Karpas-422 (cell line): Measurements from ENCODE around the gene PDCL2. TPM values are rescaled to one million over a fixed set of nuclear protein-coding genes. Genes with fewer than 3 reads are reported as not detected.

ENCODE experiments used
- DNase-seq: peaks from one replicate; pipeline ENCODE4 v3.0.0-alpha.2; 2015
- H2AFZ ChIP-seq: fragments of 200-600 bp; sonication (generic); 2 replicates; pipeline ENCODE4 v1.6.1; 2014; ENCODE audit warnings: antibody characterized with exemption, low read length, mixed read lengths
- H3K27ac ChIP-seq: fragments of 200-600 bp; sonication (generic); 2 replicates; pipeline ENCODE4 v1.5.1; 2014; ENCODE audit warnings: mild to moderate bottlenecking, low read length, moderate library complexity
- H3K27me3 ChIP-seq: fragments of 200-600 bp; sonication (generic); 2 replicates; pipeline ENCODE4 v1.6.1; 2014; ENCODE audit warnings: low read length, mixed read lengths
- H3K36me3 ChIP-seq: fragments of 200-600 bp; sonication (generic); 2 replicates; pipeline ENCODE4 v1.6.1; 2014; ENCODE audit warnings: low read length, mixed read lengths; ENCODE audit not compliant: insufficient read depth
- H3K4me1 ChIP-seq: fragments of 200-600 bp; sonication (generic); 2 replicates; pipeline ENCODE4 v1.6.1; 2014; ENCODE audit warnings: mild to moderate bottlenecking, low read length, mixed read lengths
- H3K4me2 ChIP-seq: fragments of 200-600 bp; sonication (generic); 2 replicates; pipeline ENCODE4 v1.6.1; 2014; ENCODE audit warnings: low read length, low read depth, mild to moderate bottlenecking; ENCODE audit not compliant: poor library complexity, severe bottlenecking
- H3K4me3 ChIP-seq: fragments of 200-600 bp; sonication (generic); 2 replicates; pipeline ENCODE4 v1.5.1; 2014; ENCODE audit warnings: mild to moderate bottlenecking, antibody characterized with exemption, low read length, mixed read lengths
- H3K79me2 ChIP-seq: fragments of 200-600 bp; sonication (generic); 2 replicates; pipeline ENCODE4 v1.6.1; 2014; ENCODE audit warnings: mild to moderate bottlenecking, low read length, mixed read lengths
- H3K9ac ChIP-seq: fragments of 200-600 bp; sonication (generic); 2 replicates; pipeline ENCODE4 v1.6.0; 2014; ENCODE audit warnings: low read length
- H3K9me2 ChIP-seq: fragments of 200-600 bp; sonication (generic), shearing (Covaris generic); replicated peaks from 2 replicates; pipeline ENCODE4 v1.6.0; 2014; ENCODE audit warnings: mild to moderate bottlenecking, low read length, moderate library complexity; ENCODE audit not compliant: insufficient read depth
- H3K9me3 ChIP-seq: fragments of 300-700, 200-600 bp; sonication (generic); 2 replicates; pipeline ENCODE4 v1.6.1; 2014; ENCODE audit warnings: low read length, mixed read lengths
- H4K20me1 ChIP-seq: fragments of 200-600 bp; sonication (generic); 2 replicates; pipeline ENCODE4 v1.6.1; 2014; ENCODE audit warnings: mild to moderate bottlenecking, antibody characterized with exemption, low read length, low read depth; ENCODE audit not compliant: insufficient read depth
- total RNA-seq: library from RNA; depleted of rRNA; stranded (reverse); fragments of >200 nt; shearing (Covaris generic); gene quantifications from 2 replicates; pipeline ENCODE4 v1.2.3, GENCODE V29; 2014; ENCODE audit warnings: low replicate concordance

Gene PDCL2
- total RNA-seq, 1 experiment from 2014 or later, result not detected

DNA sequence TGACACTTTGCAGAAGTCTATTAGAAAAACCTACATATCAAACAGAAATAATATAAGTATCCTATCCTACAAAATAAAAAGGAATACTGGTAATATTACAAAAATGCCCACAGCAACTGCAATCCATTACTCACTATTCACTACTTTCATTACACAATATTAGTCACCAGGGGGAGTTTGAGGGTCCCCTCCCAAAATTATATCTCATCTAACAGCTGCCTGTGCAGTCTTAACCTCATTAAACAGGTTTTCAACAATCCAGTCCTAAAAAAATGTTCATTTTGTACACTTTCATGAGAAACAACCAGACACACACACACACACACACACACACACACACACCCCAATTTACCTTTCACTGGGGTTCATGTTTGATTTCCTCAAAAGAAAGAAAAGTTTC lies 48.2 kb downstream of the PDCL2 start:
- Histone ChIP-seq H3K27ac (no peak overlapping the region), H3K4me3 (no peak overlapping the region), H4K20me1 (peaks cover 22% of the 10 kb centered on the region; the same call in 1 of the 2 replicates), H3K9me2 (no peaks in the 10 kb centered on the region), H3K36me3 (no peaks in the 10 kb centered on the region), H2AFZ (no peak overlapping the region), H3K4me2 (no peak overlapping the region), H3K79me2 (no peaks in the 10 kb centered on the region), H3K9ac (no peak overlapping the region), H3K9me3 (no peaks in the 10 kb centered on the region), H3K27me3 (0 out of 2 replicates have a peak, but pooled peaks cover 2% of the 10 kb centered on the region), H3K4me1 (peaks cover 17% of the 10 kb centered on the region)
- DNase-seq, result no peak

DNA sequence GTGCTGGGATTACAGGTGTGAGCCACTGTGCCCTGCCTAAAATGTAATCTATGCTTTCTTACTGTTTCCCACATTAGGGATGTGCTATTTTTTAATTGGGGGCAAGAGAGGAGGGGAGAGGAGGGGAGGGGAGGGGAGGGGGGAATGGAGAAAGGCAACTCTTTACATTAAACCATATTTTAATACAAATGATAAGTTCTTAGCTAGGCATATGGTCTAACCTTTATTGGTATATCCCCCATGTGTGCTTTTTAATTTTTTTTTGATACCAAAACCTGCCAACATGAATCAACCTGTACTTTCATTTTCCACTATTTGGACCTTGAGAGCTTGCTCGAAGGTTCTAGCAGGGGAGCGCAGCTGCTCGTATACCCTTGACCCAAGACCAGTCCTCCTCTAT lies 51.8 kb downstream of the PDCL2 start:
- Histone ChIP-seq H3K9me2 (no peaks in the 10 kb centered on the region), H3K4me3 (no peak overlapping the region), H3K27me3 (no peaks in the 10 kb centered on the region), H2AFZ (no peak overlapping the region), H4K20me1 (peaks cover 21% of the 10 kb centered on the region; the same call in 1 of the 2 replicates), H3K9me3 (no peaks in the 10 kb centered on the region), H3K36me3 (no peaks in the 10 kb centered on the region), H3K4me1 (peaks cover 3% of the 10 kb centered on the region), H3K9ac (no peak overlapping the region), H3K27ac (no peak overlapping the region), H3K79me2 (no peaks in the 10 kb centered on the region), H3K4me2 (no peak overlapping the region)
- DNase-seq, result no peak

DNA sequence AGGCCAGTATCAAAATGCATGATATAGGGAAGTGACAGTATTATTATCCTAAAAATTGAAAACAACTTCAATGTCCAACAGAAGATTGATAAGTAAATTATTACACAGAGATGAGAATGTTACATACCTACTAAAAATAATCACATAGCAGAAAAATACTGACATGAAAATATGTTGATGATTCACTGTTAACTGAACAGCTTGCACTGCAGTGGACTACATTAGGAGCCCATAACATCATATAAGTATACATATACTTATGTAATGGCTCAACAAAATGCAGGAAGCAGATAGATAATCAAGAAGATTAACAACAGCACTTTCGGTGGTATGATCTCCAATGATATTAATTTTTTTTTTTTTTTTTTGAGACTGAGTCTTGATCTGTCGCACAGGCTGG lies 52.4 kb downstream of the PDCL2 start:
- no peak for DNase-seq
- Histone ChIP-seq H3K36me3 (no peaks in the 10 kb centered on the region), H3K27ac (no peak overlapping the region), H3K27me3 (no peaks in the 10 kb centered on the region), H2AFZ (no peak overlapping the region), H4K20me1 (peaks cover 18% of the 10 kb centered on the region; the same call in 1 of the 2 replicates), H3K9me2 (no peaks in the 10 kb centered on the region), H3K4me3 (no peak overlapping the region), H3K79me2 (no peaks in the 10 kb centered on the region), H3K9ac (no peak overlapping the region), H3K9me3 (no peaks in the 10 kb centered on the region), H3K4me1 (no peaks in the 10 kb centered on the region), H3K4me2 (no peak overlapping the region)

DNA sequence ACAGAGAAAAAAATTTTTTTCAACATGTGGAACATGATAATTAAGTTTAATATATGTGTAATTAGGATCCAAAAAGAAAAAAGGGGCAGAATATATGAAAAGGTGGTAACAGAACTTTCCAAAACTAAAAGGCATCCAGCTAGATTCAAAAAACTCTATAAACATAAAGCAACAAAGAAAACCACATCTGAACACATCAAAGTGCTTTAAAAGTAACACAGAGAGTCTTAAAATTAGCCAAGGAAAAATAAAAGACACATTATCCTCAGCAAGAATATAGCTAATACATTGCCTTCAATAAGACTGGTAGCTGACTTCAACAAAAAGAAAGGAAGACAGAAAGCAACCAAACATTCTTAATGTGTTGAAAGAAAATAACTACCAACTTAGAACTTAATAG lies 53.5 kb downstream of the PDCL2 start:
- Histone ChIP-seq H3K36me3 (no peaks in the 10 kb centered on the region), H3K79me2 (no peaks in the 10 kb centered on the region), H3K9me3 (no peaks in the 10 kb centered on the region), H2AFZ (no peak overlapping the region), H3K4me3 (no peak overlapping the region), H3K9me2 (no peaks in the 10 kb centered on the region), H3K9ac (no peak overlapping the region), H3K27me3 (no peaks in the 10 kb centered on the region), H3K4me1 (no peaks in the 10 kb centered on the region), H3K4me2 (no peak overlapping the region), H4K20me1 (peaks cover 18% of the 10 kb centered on the region; the same call in 1 of the 2 replicates), H3K27ac (no peak overlapping the region)
- no peak for DNase-seq

DNA sequence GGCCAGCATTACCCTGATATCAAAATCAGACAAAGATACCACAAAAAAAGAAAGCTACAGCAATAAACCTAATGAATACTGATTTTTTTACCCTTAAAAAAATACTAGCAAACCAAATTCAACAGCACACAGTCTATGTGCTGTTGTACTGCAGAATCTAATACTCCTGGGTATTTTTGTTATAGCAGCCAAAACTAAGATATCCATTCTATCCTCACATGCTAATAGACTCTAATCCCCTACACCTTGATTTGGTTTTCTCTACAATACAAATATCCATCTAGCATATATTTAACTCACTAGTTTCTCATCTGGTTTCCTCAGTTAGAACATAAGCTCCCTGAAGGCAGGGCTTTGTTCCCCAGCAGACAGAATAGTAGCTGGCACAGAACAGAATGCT lies 57.7 kb downstream of the PDCL2 start:
- Histone ChIP-seq H3K27ac (no peak overlapping the region), H4K20me1 (0 out of 2 replicates have a peak, but pooled peaks cover 3% of the 10 kb centered on the region), H3K9ac (no peak overlapping the region), H3K27me3 (no peaks in the 10 kb centered on the region), H3K9me3 (no peaks in the 10 kb centered on the region), H3K4me3 (no peak overlapping the region), H3K36me3 (no peaks in the 10 kb centered on the region), H3K4me2 (no peak overlapping the region), H3K79me2 (no peaks in the 10 kb centered on the region), H3K4me1 (no peaks in the 10 kb centered on the region), H2AFZ (no peak overlapping the region), H3K9me2 (no peaks in the 10 kb centered on the region)
- no peak for DNase-seq

DNA sequence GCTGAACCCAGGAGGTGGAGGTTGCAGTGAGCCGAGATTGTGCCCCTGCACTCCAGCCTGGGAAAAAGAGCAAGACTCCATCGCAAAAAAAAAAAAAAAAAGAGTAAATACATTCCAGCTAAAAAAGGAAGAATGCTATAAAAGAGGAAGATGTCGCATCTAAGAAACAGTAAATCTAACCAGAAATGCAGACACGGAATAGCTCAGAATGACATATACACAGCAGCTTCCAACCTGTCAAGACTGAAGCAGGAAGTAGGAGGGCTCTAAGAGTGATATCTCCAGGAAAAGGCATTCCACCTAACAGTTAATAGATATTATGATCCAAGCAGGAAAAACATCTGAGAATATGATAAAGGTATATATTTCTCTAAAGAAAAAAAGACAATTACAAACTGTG lies 61.4 kb downstream of the PDCL2 start:
- H3K4me2 ChIP-seq, result no peak overlapping the region
- H3K9me3 ChIP-seq, result no peaks in the 10 kb centered on the region
- H2AFZ ChIP-seq, result no peak overlapping the region
- no peaks in the 10 kb centered on the region for H3K79me2 ChIP-seq
- no peak for DNase-seq
- no peaks in the 10 kb centered on the region for H3K27me3 ChIP-seq
- no peak overlapping the region for H3K4me3 ChIP-seq
- no peak overlapping the region for H3K27ac ChIP-seq
- no peaks in the 10 kb centered on the region for H3K36me3 ChIP-seq
- H3K9ac ChIP-seq, result no peak overlapping the region
- H4K20me1 ChIP-seq, result 0 out of 2 replicates have a peak, but pooled peaks cover 5% of the 10 kb centered on the region
- H3K9me2 ChIP-seq, result no peaks in the 10 kb centered on the region
- H3K4me1 ChIP-seq, result no peaks in the 10 kb centered on the region

DNA sequence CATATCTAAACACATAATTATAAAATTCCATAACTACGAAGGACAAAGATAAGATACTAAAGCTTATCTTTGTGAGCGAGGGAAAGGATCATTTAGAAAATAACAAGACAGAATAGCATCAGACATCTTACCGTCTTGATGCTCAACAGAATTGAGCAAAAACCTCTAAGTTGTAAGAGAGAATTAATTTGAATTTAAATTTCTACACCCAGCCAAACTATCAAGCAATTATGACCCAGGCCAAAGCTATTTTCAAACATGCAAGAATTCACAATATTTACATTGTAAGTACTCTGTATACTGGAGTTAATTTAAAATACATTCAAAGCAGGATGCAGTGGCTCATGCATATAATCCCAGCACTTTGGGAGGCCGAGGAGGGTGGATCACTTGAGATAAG lies 61.9 kb downstream of the PDCL2 start:
- H3K9me3 ChIP-seq, result no peaks in the 10 kb centered on the region
- 0 out of 2 replicates have a peak, but pooled peaks cover 5% of the 10 kb centered on the region for H4K20me1 ChIP-seq
- H3K27ac ChIP-seq, result no peak overlapping the region
- H3K4me1 ChIP-seq, result no peaks in the 10 kb centered on the region
- no peaks in the 10 kb centered on the region for H3K79me2 ChIP-seq
- H2AFZ ChIP-seq, result no peak overlapping the region
- no peak for DNase-seq
- no peaks in the 10 kb centered on the region for H3K9me2 ChIP-seq
- no peaks in the 10 kb centered on the region for H3K27me3 ChIP-seq
- no peaks in the 10 kb centered on the region for H3K36me3 ChIP-seq
- no peak overlapping the region for H3K4me2 ChIP-seq
- H3K4me3 ChIP-seq, result no peak overlapping the region
- no peak overlapping the region for H3K9ac ChIP-seq

DNA sequence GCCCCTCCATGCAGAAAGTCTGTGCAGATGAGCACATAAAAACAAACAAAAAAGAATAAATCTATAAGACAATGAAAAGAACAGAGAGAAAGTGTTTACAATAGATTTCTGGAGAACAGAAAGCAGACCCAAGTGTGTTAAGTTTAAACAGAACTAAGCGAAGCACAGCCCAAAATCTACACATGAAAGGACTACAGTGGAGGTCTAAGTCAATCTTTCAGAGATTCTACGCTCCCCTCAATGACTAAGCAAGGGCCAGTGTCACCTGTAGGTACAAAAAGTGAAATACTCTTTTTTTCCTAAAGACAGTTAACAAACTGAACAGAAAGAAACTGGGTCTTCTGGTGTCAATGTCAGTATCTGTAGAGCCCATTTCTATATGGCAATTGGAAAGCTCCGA lies 63.6 kb downstream of the PDCL2 start:
- no peak for DNase-seq
- Histone ChIP-seq H3K4me2 (no peak overlapping the region), H3K9ac (no peak overlapping the region), H3K4me1 (no peaks in the 10 kb centered on the region), H3K27ac (no peak overlapping the region), H2AFZ (no peak overlapping the region), H3K4me3 (no peak overlapping the region), H3K9me2 (no peaks in the 10 kb centered on the region), H4K20me1 (peaks cover 5% of the 10 kb centered on the region; the same call in 1 of the 2 replicates), H3K36me3 (no peaks in the 10 kb centered on the region), H3K27me3 (no peaks in the 10 kb centered on the region), H3K79me2 (no peaks in the 10 kb centered on the region), H3K9me3 (no peaks in the 10 kb centered on the region)
